Activated T-cell treated with anti-CD3 and anti-CD28 coated beads for 1 hour (primary cell): ENCODE data around the gene DPEP2NB.
"Not testable (repeated sequence)": the region's sequence is repeated elsewhere in the genome, so short reads cannot be mapped to it uniquely, and the experiment has no call there.

Experiments used
- DNase-seq: peaks from one replicate; pipeline ENCODE4 v3.0.0-alpha.2; 2020; ENCODE audit warnings: low read depth

Gene DPEP2NB

GRCh38 chr16:68015681-68016080, at the start of gene DPEP2NB:
Gene DPEP2NB (minus strand): TSS chr16:68015911. CDS start chr16:68015770, 141 bp downstream.
- no peak for DNase-seq

GRCh38 chr16:68064791-68065365, 49.2 kb upstream of the DPEP2NB start:
- DNase-seq: peak; percentile 62

- DNase-seq: no peak
These were observed 47.2 kb upstream of the DPEP2NB start for GRCh38 chr16:68062910-68063393.

GRCh38 chr16:68061396-68061795, 45.7 kb upstream of the DPEP2NB start:
- DNase-seq: no peak

GRCh38 chr16:68059804-68060203, 44.1 kb upstream of the DPEP2NB start:
- DNase-seq: no peak

- DNase-seq: no peak
These were observed 39.7 kb upstream of the DPEP2NB start for GRCh38 chr16:68055395-68055794.

GRCh38 chr16:68049449-68049848, 33.7 kb upstream of the DPEP2NB start:
- no peak for DNase-seq

GRCh38 chr16:68047987-68048386, 32.3 kb upstream of the DPEP2NB start:
- DNase-seq: no peak

- DNase-seq: no peak
These were observed 30.4 kb upstream of the DPEP2NB start for GRCh38 chr16:68046106-68046505.

GRCh38 chr16:68041783-68042182, 26.1 kb upstream of the DPEP2NB start:
- no peak for DNase-seq

GRCh38 chr16:68040506-68041288, 25.0 kb upstream of the DPEP2NB start:
- DNase-seq: peak; percentile 91

- no peak for DNase-seq
These were observed 22.3 kb upstream of the DPEP2NB start for GRCh38 chr16:68037841-68038597.

- DNase-seq: no peak
These were observed 19.5 kb upstream of the DPEP2NB start for GRCh38 chr16:68035227-68035626.

GRCh38 chr16:68033101-68033500, 17.4 kb upstream of the DPEP2NB start:
- DNase-seq: no peak

- DNase-seq: no peak
These were observed 16.2 kb upstream of the DPEP2NB start for GRCh38 chr16:68031951-68032350.

- not testable (repeated sequence) for DNase-seq
These were observed 14.4 kb upstream of the DPEP2NB start for GRCh38 chr16:68030108-68030507.

- DNase-seq: no peak
These were observed 13.3 kb upstream of the DPEP2NB start for GRCh38 chr16:68028996-68029395.

GRCh38 chr16:68022728-68023537, 7.2 kb upstream of the DPEP2NB start, which contains the start of the genes DDX28 and DUS2:
Gene DDX28 (minus strand): TSS chr16:68023232. CDS start chr16:68023202, 30 bp downstream.
Gene DUS2 (plus strand): TSS chr16:68023284. CDS start chr16:68038024, 14,740 bp downstream.
- DNase-seq: peak; percentile 89

- DNase-seq: no peak
These were observed 6.6 kb upstream of the DPEP2NB start for GRCh38 chr16:68022278-68022727.

- no peak for DNase-seq
These were observed 5.8 kb upstream of the DPEP2NB start for GRCh38 chr16:68021490-68021889.

- no peak for DNase-seq
These were observed 3.5 kb upstream of the DPEP2NB start for GRCh38 chr16:68019167-68019680.
